Progenitor cell of endocrine pancreas (in vitro differentiated cells): ENCODE measurements around the gene WDR59. TPM values are rescaled to one million over a fixed set of nuclear protein-coding genes. Genes with fewer than 3 reads are reported as not detected.
A peak's percentile ranks its signal among the peaks of the same experiment; 100 is the strongest.

Source experiments
- DNase-seq: peaks from one replicate; pipeline ENCODE4 v3.0.0; 2021; ENCODE audit warnings: low spot score; ENCODE audit not compliant: unreplicated experiment
- H3K27ac Mint-ChIP-seq: 2 replicates; pipeline ENCODE4 v1.8.0; 2021; ENCODE audit warnings: mild to moderate bottlenecking, moderate library complexity, mixed read lengths
- H3K27me3 Mint-ChIP-seq: 2 replicates; pipeline ENCODE4 v1.8.0; 2021; ENCODE audit warnings: mixed read lengths
- H3K36me3 Mint-ChIP-seq: 2 replicates; pipeline ENCODE4 v1.8.0; 2022; ENCODE audit warnings: mixed read lengths; ENCODE audit not compliant: insufficient read depth
- H3K4me1 Mint-ChIP-seq: 2 replicates; pipeline ENCODE4 v1.8.0; 2021; ENCODE audit warnings: low read depth, mixed read lengths
- H3K4me3 Mint-ChIP-seq: 2 replicates; pipeline ENCODE4 v1.8.0; 2021; ENCODE audit warnings: low read depth, mild to moderate bottlenecking, moderate library complexity, mixed read lengths
- H3K9me3 Mint-ChIP-seq: 2 replicates; pipeline ENCODE4 v1.8.0; 2021; ENCODE audit warnings: low read depth, mixed read lengths
- total RNA-seq: library from RNA; stranded (reverse); gene quantifications from 2 replicates; pipeline ENCODE4 v1.2.1, GENCODE V29; 2021
- TF ChIP-seq, protein P1 (sequence below): fragments of 200-600 bp; sonication (generic); IDR thresholded peaks from one replicate; pipeline ENCODE4 v1.5.0; 2021; ENCODE audit warnings: antibody characterized with exemption, mild to moderate bottlenecking; ENCODE audit not compliant: unreplicated experiment

The WDR59 gene
- total RNA-seq, 1 donor from 2014 or later: 154 TPM

DNA sequence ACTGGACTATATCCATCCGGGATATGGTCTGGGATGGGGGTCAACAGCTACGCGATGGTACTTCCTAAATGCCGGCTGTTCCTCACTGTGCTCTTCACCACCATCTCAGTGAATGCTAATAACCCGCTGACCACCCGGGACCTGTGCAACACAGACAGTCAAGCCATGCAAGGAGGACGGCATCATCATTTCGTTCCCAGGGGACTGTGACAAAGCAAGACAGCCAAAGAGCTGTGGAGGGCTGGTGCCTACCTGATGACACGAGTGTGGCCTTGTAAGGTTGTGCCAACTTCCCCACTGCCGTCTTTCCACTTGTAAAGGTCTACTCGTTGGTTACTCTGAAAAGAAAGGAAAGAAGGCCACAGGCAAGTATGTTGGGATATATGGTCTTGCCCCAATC is 33.7 kb downstream of the WDR59 start:
- peaks cover 27% of the 10 kb centered on the region for H3K36me3 Mint-ChIP-seq
- H3K27me3 Mint-ChIP-seq: no peaks in the 10 kb centered on the region
- H3K9me3 Mint-ChIP-seq: no peaks in the 10 kb centered on the region
- H3K27ac Mint-ChIP-seq: no peak overlapping the region
- H3K4me3 Mint-ChIP-seq: no peak overlapping the region
- H3K4me1 Mint-ChIP-seq: no peaks in the 10 kb centered on the region
- TF ChIP-seq, protein P1, sequence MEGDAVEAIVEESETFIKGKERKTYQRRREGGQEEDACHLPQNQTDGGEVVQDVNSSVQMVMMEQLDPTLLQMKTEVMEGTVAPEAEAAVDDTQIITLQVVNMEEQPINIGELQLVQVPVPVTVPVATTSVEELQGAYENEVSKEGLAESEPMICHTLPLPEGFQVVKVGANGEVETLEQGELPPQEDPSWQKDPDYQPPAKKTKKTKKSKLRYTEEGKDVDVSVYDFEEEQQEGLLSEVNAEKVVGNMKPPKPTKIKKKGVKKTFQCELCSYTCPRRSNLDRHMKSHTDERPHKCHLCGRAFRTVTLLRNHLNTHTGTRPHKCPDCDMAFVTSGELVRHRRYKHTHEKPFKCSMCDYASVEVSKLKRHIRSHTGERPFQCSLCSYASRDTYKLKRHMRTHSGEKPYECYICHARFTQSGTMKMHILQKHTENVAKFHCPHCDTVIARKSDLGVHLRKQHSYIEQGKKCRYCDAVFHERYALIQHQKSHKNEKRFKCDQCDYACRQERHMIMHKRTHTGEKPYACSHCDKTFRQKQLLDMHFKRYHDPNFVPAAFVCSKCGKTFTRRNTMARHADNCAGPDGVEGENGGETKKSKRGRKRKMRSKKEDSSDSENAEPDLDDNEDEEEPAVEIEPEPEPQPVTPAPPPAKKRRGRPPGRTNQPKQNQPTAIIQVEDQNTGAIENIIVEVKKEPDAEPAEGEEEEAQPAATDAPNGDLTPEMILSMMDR: no peak
- DNase-seq: no peak

DNA sequence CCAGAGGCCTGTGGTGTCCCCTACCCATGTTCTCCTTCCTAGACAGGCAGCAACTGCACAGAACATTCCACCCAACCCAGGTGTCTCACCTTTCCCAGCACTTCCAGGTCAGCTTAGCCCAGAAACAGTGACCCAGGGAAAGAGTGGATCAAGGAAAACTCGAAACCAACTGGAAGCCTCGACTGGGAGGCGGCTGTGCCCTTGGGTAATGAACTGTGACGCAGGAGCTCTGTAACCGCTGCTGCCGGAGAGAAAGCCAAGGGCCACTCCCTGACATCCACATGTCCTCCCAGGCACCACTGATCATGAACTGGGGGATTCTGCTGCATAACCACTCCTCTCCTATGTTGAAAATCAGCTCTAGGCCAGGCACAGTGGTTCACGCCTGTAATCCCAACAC is 34.4 kb downstream of the WDR59 start:
- no peaks in the 10 kb centered on the region for H3K4me1 Mint-ChIP-seq
- H3K9me3 Mint-ChIP-seq: no peaks in the 10 kb centered on the region
- TF ChIP-seq, protein P1: no peak
- DNase-seq: no peak
- no peak overlapping the region for H3K4me3 Mint-ChIP-seq
- no peak overlapping the region for H3K27ac Mint-ChIP-seq
- H3K36me3 Mint-ChIP-seq: peaks cover 27% of the 10 kb centered on the region
- H3K27me3 Mint-ChIP-seq: no peaks in the 10 kb centered on the region

DNA sequence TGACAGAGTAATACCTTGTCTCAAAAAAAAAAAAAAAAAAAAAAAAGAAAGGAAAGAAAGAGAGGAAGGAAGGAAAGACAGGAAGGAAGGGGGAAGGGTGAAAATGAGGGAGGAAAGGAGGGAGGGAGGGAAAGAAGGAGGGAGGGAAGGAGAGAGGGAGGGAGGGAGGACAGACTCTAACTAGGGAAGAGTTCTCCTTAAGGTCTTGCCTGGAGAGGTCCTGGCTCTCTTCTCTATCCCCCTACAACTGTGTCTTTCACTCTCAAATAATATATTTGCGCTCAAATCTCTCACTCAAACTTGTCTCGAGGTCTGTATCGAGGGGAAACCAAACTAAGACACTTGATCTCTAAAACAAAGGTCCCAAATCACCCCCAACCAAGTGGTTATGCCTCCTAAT is 35.6 kb downstream of the WDR59 start:
- TF ChIP-seq, protein P1: no peak
- Mint-ChIP-seq H3K36me3 (peaks cover 28% of the 10 kb centered on the region), H3K27me3 (no peaks in the 10 kb centered on the region), H3K4me1 (no peaks in the 10 kb centered on the region), H3K27ac (peak overlapping the region; percentile 71), H3K9me3 (no peaks in the 10 kb centered on the region), H3K4me3 (no peak overlapping the region)
- DNase-seq: no peak

DNA sequence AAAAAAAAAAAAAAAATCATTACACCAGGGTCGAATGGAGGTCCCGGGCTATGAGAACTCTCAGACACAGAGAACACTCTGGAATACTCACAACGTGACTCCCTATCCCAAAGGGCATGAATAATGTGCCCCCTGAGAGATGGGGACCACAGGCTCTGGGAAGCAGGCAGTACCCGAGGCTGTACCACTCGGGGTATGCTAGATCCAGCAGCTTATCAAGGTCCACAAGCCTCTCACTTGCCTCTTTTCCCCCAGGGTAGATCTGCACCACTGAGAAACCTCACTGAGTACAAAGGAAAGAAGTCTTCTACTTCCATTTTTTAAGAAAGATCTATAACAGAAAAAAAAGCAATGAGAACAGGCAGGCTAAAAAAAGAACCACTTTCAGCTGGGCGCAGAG is 40.5 kb downstream of the WDR59 start:
- no peak for DNase-seq
- Mint-ChIP-seq H3K27me3 (no peaks in the 10 kb centered on the region), H3K4me1 (no peaks in the 10 kb centered on the region), H3K4me3 (no peak overlapping the region), H3K9me3 (no peaks in the 10 kb centered on the region), H3K36me3 (peaks cover 18% of the 10 kb centered on the region), H3K27ac (no peak overlapping the region)
- TF ChIP-seq, protein P1: no peak

DNA sequence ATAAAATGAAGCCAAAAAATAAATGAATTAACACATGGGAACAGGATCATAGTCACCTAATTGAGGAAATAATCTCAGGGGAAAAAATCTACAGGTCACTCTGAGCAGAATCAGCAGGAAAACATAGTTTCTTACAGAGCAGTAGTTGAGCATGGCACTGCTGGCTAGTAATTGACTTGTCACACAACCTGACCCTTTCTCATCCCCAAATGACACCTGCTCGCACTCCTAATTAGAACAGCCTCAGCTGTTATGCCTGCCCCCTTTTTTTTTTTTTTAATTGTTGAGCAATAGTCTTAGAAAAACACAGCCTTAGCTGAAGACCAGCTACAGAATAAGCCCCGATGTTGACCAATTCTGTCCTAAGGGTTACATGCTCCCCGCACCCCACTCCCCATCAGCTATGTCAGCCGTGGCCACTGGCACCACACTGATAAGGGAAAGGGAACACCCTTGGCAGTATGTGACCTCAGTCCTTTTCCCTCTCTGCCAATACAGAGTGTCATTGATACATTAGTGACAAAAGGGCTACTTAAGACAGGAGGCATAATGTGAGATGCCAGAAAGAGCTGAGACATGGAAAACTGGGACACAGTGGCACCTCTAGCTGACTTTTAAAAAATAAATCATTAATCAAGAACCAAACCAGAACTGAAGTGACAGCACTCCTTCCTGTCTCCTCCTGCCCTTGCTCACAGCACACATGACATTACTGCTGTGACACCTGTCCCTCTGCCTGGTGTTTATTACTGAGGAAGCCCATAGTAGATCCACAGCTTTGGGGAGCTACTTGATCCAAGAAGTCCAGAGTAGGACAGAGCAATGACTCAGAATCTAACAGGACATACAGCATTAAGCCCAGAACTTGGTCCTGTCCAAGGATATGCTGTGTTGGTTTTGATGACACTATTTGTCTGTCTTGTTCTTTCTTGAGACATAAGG is 41.7 kb downstream of the WDR59 start:
- H3K9me3 Mint-ChIP-seq: no peaks in the 10 kb centered on the region
- TF ChIP-seq, protein P1: no peak
- H3K27me3 Mint-ChIP-seq: no peaks in the 10 kb centered on the region
- H3K27ac Mint-ChIP-seq: no peak overlapping the region
- peaks cover 20% of the 10 kb centered on the region for H3K36me3 Mint-ChIP-seq
- no peak for DNase-seq
- no peak overlapping the region for H3K4me3 Mint-ChIP-seq
- H3K4me1 Mint-ChIP-seq: no peaks in the 10 kb centered on the region
